Astrocyte (in vitro differentiated cells and primary cell): ENCODE data around the gene SFR1. TPM values are rescaled to one million over a fixed set of nuclear protein-coding genes. Genes with fewer than 3 reads are reported as not detected.
A peak's percentile ranks its signal among the peaks of the same experiment; 100 is the strongest.

ENCODE experiments used
- DNase-seq: peaks from one replicate; pipeline ENCODE4 v3.0.0-alpha.2; 2010; ENCODE audit warnings: low read depth
- FAIRE-seq: peaks from 2 replicates; lab custom pipeline; 2011; peaks lifted over from hg19 to GRCh38; lab: Jason Lieb, UNC
- H2AFZ ChIP-seq: 2 replicates; pipeline ENCODE4 v1.6.0; 2012; ENCODE audit warnings: low read depth, low read length, inconsistent platforms
- H3K27ac ChIP-seq: 2 replicates; pipeline ENCODE4 v1.5.1; 2011; ENCODE audit warnings: low read depth, low read length, inconsistent platforms
- H3K27me3 ChIP-seq: 2 replicates; pipeline ENCODE4 v1.6.0; 2011; ENCODE audit warnings: low read length, inconsistent platforms; ENCODE audit not compliant: insufficient read depth
- H3K36me3 ChIP-seq: 2 replicates; pipeline ENCODE4 v1.5.1; 2011; ENCODE audit warnings: low read length, inconsistent platforms; ENCODE audit not compliant: insufficient read depth
- H3K4me1 ChIP-seq: 2 replicates; pipeline ENCODE4 v1.5.1; 2011; ENCODE audit warnings: low read length, inconsistent platforms; ENCODE audit not compliant: insufficient read depth
- H3K4me2 ChIP-seq: 2 replicates; pipeline ENCODE4 v1.6.0; 2012; ENCODE audit warnings: low read length, inconsistent platforms
- H3K4me3 ChIP-seq: 2 replicates; pipeline ENCODE4 v1.5.1; 2011; ENCODE audit warnings: low read depth, mild to moderate bottlenecking, low read length, inconsistent platforms; ENCODE audit not compliant: insufficient read depth
- H3K79me2 ChIP-seq: 2 replicates; pipeline ENCODE4 v1.6.0; 2012; ENCODE audit warnings: mild to moderate bottlenecking, low read length, inconsistent platforms; ENCODE audit not compliant: insufficient read depth
- H3K9ac ChIP-seq: 2 replicates; pipeline ENCODE4 v1.6.0; 2012; ENCODE audit warnings: mild to moderate bottlenecking, low read length, inconsistent platforms
- H3K9me3 ChIP-seq: 2 replicates; pipeline ENCODE4 v1.5.1; 2012; ENCODE audit warnings: low read depth, mild to moderate bottlenecking, low read length, inconsistent platforms; ENCODE audit not compliant: insufficient read depth
- H4K20me1 ChIP-seq: 2 replicates; pipeline ENCODE4 v1.6.0; 2012; ENCODE audit warnings: low read length, inconsistent platforms; ENCODE audit not compliant: insufficient read depth
- H3K27ac Mint-ChIP-seq: one replicate; pipeline ENCODE4 v1.8.0; 2021; ENCODE audit warnings: mild to moderate bottlenecking, mixed read lengths; ENCODE audit not compliant: unreplicated experiment
- H3K27me3 Mint-ChIP-seq: one replicate; pipeline ENCODE4 v1.8.0; 2021; ENCODE audit warnings: low read depth, mixed read lengths; ENCODE audit not compliant: unreplicated experiment
- H3K36me3 Mint-ChIP-seq: one replicate; pipeline ENCODE4 v1.8.0; 2021; ENCODE audit warnings: low read depth, mixed read lengths; ENCODE audit not compliant: unreplicated experiment
- H3K4me1 Mint-ChIP-seq: one replicate; pipeline ENCODE4 v1.8.0; 2021; ENCODE audit warnings: low read depth, mixed read lengths; ENCODE audit not compliant: unreplicated experiment
- H3K4me3 Mint-ChIP-seq: one replicate; pipeline ENCODE4 v1.8.0; 2021; ENCODE audit warnings: mild to moderate bottlenecking, moderate library complexity, mixed read lengths; ENCODE audit not compliant: unreplicated experiment
- H3K9me3 Mint-ChIP-seq: one replicate; pipeline ENCODE4 v1.8.0; 2021; ENCODE audit warnings: mild to moderate bottlenecking, mixed read lengths; ENCODE audit not compliant: unreplicated experiment
- CTCF ChIP-seq: IDR thresholded peaks from 2 replicates; pipeline ENCODE4 v1.5.1; 2011; ENCODE audit warnings: low read depth, mild to moderate bottlenecking, inconsistent platforms, low read length, moderate library complexity; ENCODE audit not compliant: insufficient read depth
- EZH2 ChIP-seq: IDR thresholded peaks from 2 replicates; pipeline ENCODE4 v1.6.1; 2012; ENCODE audit warnings: mild to moderate bottlenecking, low read length, inconsistent platforms; ENCODE audit not compliant: insufficient read depth
- total RNA-seq: library from RNA; stranded (reverse); gene quantifications from 2 replicates; pipeline ENCODE4 v1.2.1, GENCODE V29; 2021

The SFR1 gene
- total RNA-seq, 1 donor from 2014 or later: 3.6 TPM

- H2AFZ ChIP-seq: no peak overlapping the region
- Mint-ChIP-seq H3K4me3 (no peak overlapping the region), H3K27ac (no peak overlapping the region), H3K9me3 (no peaks in the 10 kb centered on the region), H3K36me3 (peaks cover 2% of the 10 kb centered on the region), H3K4me1 (peaks cover 15% of the 10 kb centered on the region), H3K27me3 (peaks cover 2% of the 10 kb centered on the region)
- FAIRE-seq (no peak), DNase-seq (no peak)
- H3K4me2 ChIP-seq: no peak overlapping the region
- peaks cover 3% of the 10 kb centered on the region for H3K4me1 ChIP-seq
- H3K4me3 ChIP-seq: no peak overlapping the region
- H4K20me1 ChIP-seq: no peaks in the 10 kb centered on the region
- no peaks in the 10 kb centered on the region for H3K27me3 ChIP-seq
- no peak overlapping the region for H3K27ac ChIP-seq
- H3K79me2 ChIP-seq: no peaks in the 10 kb centered on the region
- no peaks in the 10 kb centered on the region for H3K9me3 ChIP-seq
- TF ChIP-seq EZH2: no peak
- TF ChIP-seq CTCF: no peak
- H3K9ac ChIP-seq: no peak overlapping the region
- H3K36me3 ChIP-seq: no peaks in the 10 kb centered on the region
Measured at GRCh38 chr10:104103956-104104355, 18.0 kb upstream of the SFR1 start.

- Mint-ChIP-seq H3K4me3 (no peak overlapping the region), H3K4me1 (peaks cover 11% of the 10 kb centered on the region)
- H3K9me3 ChIP-seq: no peaks in the 10 kb centered on the region
Measured at GRCh38 chr10:104104418-104104817, 17.6 kb upstream of the SFR1 start.

More at GRCh38 chr10:104104418-104104817, 17.6 kb upstream of the SFR1 start:
- DNase-seq: no peak
- no peak overlapping the region for H3K27ac ChIP-seq
- H3K9me3 Mint-ChIP-seq: no peaks in the 10 kb centered on the region
- no peak overlapping the region for H3K27ac Mint-ChIP-seq
- peaks cover 2% of the 10 kb centered on the region for H3K36me3 Mint-ChIP-seq
- no peaks in the 10 kb centered on the region for H3K27me3 ChIP-seq
- H3K36me3 ChIP-seq: no peaks in the 10 kb centered on the region
- H3K27me3 Mint-ChIP-seq: peaks cover 2% of the 10 kb centered on the region
- no peak overlapping the region for H3K4me3 ChIP-seq
- H4K20me1 ChIP-seq: no peaks in the 10 kb centered on the region
- H3K4me2 ChIP-seq: no peak overlapping the region
- TF ChIP-seq EZH2 (no peak), CTCF (no peak)
- H3K79me2 ChIP-seq: no peaks in the 10 kb centered on the region
- no peak overlapping the region for H3K9ac ChIP-seq
- no peaks in the 10 kb centered on the region for H3K4me1 ChIP-seq
- peak; percentile 55 for FAIRE-seq
- no peak overlapping the region for H2AFZ ChIP-seq
